ENCODE measurements around the gene CACTIN. TPM values are rescaled to one million over a fixed set of nuclear protein-coding genes. Genes with fewer than 3 reads are reported as not detected.
A peak's percentile ranks its signal among the peaks of the same experiment; 100 is the strongest.
"Not testable (repeated sequence)": the region's sequence is repeated elsewhere in the genome, so short reads cannot be mapped to it uniquely, and the experiment has no call there.

CACTIN gene
- total RNA-seq, 1 experiment from 2014 or later: 23.0 TPM

GRCh38 chr19:3663838-3664237 is 37.2 kb upstream of the CACTIN start:
- no peak for DNase-seq (ENCODE audit: low spot score)

DNA sequence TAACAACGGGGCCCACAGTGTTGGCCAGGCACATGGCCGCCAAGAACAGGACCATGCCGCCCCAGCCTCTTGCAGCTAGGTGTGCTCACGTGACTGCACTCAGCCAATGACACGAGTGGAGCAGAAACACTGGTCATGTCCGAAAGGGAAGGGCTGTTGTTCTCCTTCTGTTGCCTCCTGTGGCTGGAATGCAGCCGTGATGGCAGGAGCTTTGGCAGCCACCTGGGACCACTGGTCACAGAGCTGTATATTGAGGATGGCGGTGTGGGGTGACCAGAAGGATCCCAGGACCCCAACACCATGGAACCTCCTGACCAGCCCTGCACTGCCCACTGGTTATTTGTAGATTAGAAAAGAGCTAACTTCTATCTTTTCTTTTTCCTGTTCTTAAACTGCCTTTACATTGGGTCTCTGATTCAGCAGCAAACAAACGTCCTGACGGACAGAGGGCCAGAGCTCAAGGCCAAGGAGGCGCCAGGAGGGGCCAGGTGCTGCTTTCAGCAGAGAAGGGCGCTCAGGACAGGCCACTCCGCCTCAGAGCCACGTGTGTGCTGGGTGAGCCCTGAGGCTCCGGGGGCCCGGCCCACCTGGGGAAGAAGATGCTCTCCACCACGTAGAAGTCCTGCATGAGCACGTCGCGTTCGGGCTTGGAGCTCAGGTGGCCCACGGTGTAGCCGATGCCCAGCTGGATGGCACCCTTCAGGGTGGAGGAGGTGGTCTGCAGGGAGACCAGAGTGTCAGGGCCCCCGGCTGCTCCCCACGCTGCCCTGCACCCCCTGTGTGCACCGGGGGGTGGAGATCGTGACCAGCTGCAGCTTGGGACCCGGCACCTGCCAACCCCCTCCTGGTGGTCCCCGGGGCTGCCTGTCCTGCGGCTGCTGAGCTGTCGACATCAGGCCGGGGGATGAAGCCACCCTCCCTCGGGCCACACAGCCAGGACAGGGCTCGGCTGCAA is 35.0 kb upstream of the CACTIN start:
- DNase-seq (ENCODE audit: low spot score): no peak

GRCh38 chr19:3660493-3661219 is 34.1 kb upstream of the CACTIN start:
- no peak for DNase-seq (ENCODE audit: low spot score)

- no peak for DNase-seq (ENCODE audit: low spot score)
Measured at GRCh38 chr19:3659746-3660112, 33.1 kb upstream of the CACTIN start.

DNA sequence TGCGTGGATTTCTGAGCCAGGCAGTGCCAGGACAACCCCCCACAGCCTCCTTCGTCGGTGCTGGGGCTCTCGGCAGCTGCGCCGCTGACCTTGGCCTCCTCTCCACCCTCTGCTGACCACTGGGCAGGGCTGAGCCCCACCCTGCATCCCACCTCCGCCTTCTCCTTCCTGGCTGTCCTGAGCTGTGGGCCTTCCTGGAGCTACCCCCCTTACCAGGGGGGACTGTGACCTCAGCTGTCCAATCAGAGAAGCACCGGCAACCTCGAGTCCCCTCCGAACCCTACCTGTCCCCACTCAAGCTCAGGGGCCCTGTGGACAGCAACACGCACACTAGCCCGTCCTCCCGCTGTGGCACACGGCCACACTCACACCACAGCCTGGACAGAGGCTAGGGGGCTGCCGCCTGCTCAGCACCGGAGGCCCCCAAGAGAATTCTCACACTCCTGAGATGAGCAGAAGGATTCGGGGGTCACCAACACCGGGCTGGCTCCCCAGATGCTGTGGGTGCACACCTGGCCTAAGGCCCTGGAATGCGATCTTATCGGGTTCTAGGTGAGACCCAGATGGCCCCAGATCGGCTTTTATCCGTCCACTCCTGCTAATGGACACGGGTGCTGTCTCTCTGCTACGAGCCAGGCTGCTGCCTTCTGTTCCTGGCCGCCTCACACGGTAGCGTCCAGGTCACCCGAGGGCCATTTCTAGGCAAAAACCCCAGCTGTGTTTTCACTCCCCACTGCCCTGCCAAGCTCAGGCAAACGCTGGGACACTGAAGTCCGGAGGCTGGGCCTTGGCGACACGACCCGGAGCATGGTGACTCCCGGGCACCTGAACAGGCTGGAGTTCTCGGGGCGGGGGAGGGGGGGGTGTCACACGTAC is 32.5 kb upstream of the CACTIN start:
- no peak for DNase-seq (ENCODE audit: low spot score)

- no peak for DNase-seq (ENCODE audit: low spot score)
Measured at GRCh38 chr19:3658004-3658869, 31.6 kb upstream of the CACTIN start.

DNA sequence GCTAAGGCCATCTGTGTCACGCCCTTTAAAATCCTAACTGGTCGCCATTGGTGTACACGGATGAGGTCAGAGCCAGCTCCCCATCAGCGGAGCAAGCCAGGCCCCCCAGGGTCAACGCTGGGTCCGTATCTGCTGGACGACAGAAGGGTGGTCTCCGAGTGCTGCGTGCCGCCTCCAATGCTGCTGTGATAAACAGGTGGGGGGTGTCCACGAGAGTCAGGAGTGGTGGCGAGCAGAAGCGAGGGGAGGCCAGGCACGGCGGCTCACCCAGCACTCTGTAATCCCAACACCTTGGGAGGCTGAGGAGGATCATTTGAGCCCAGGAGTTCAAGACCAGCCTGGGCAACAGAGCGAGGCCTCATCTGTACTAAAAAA is 30.8 kb upstream of the CACTIN start:
- DNase-seq (ENCODE audit: low spot score): no peak

- DNase-seq (ENCODE audit: low spot score): no peak
Measured at GRCh38 chr19:3656747-3657394, 30.3 kb upstream of the CACTIN start.

- peak; percentile 94 for DNase-seq (ENCODE audit: low spot score)
Measured at GRCh38 chr19:3656073-3656746, 29.6 kb upstream of the CACTIN start.

DNA sequence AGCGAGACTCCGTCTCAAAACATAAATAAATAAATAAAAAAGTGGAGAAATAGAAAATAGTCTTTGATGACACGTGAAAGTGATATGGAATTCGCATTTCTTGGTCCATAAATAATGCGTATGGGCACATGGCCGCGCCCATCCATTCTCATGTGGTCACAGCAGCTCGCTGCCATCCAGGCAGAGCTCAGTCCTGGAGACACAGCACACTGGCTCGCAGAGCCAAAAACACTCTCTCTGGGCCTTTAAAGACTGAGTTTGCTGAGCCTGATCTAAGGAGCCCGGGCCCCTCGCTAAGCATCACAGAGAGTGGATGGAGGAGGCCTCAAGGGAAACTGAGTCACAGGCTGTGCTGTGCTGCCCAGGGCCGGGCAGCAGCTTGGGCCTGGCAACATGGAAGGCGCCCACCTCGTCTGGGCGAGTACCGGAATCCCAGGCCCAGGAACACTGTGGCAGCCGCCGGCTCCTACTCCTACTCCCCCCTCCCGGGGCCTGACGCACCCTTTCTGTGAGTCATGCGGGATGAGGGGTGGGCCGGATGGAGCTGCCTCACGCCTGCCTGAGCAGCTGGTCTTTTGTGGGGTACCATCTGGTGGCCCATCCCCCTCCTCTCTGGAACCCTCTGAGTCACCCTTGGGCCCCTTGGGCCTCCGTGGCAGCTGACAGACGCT is 28.9 kb upstream of the CACTIN start:
- peak; percentile 98 for DNase-seq (ENCODE audit: low spot score)

- DNase-seq (ENCODE audit: low spot score): no peak
Measured at GRCh38 chr19:3653865-3654513, 27.4 kb upstream of the CACTIN start.

GRCh38 chr19:3653081-3653795 is 26.6 kb upstream of the CACTIN start:
- no peak for DNase-seq (ENCODE audit: low spot score)

GRCh38 chr19:3652422-3652821 is 25.8 kb upstream of the CACTIN start:
- DNase-seq (ENCODE audit: low spot score): no peak

DNA sequence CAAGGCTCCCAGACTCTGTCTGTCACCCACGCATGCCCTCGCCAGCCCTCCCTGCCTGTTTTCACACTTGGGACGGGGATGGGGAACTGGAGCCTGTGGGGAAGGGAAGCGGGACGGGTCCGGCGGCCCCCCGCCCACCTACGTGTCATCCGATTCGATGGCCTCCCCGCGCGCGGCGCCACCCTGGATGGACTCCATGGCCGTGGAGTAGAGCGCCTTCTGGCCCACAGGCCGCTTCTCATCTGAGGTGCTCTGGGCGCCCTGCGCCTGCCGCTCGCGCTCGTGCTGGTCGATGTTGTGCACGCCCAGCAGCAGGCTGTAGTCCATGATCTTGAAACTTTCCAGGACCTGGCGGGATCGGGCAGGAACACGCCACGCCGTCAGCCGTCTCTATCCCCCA is 25.1 kb upstream of the CACTIN start:
- no peak for DNase-seq (ENCODE audit: low spot score)

DNA sequence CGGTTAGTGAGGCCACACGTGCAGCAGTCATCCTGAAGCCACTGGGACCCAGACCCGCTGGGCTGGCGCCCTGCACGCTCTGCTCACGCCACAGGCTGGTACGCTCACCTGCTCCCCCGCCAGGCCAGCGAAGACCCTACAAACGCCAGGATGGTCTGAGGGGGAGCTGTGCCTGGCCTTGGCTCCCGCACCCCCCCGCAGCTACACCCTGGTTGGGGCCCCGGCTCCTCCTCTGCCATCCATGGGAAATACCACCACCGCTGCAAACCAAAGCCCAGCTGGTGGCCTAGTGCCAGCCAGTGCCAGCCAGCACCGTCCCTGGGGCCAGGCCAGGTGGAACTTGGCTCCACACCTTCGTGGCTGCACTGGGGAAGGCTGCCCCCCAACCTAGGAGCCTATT is 23.3 kb upstream of the CACTIN start:
- no peak for DNase-seq (ENCODE audit: low spot score)

- DNase-seq (ENCODE audit: low spot score): no peak
Measured at GRCh38 chr19:3648037-3648905, 21.7 kb upstream of the CACTIN start.

- not testable (repeated sequence) for DNase-seq (ENCODE audit: low spot score)
Measured at GRCh38 chr19:3647102-3647501, 20.5 kb upstream of the CACTIN start.
